OCI-LY3 (cell line): ENCODE data around the gene POLG.

Experiments used
- EZH2phosphoT487 ChIP-seq: fragments of 200-600 bp; shearing (Covaris generic); IDR thresholded peaks from 2 replicates; pipeline ENCODE4 v1.6.1; 2018; ENCODE audit warnings: antibody characterized with exemption, mixed run types, low read depth
- TF ChIP-seq, protein P1 (sequence below): fragments of 200-600, 300-600 bp; sonication (generic); IDR thresholded peaks from 2 replicates; pipeline ENCODE4 v1.5.1; 2014; ENCODE audit warnings: antibody characterized with exemption, low read length, low read depth

DNA sequence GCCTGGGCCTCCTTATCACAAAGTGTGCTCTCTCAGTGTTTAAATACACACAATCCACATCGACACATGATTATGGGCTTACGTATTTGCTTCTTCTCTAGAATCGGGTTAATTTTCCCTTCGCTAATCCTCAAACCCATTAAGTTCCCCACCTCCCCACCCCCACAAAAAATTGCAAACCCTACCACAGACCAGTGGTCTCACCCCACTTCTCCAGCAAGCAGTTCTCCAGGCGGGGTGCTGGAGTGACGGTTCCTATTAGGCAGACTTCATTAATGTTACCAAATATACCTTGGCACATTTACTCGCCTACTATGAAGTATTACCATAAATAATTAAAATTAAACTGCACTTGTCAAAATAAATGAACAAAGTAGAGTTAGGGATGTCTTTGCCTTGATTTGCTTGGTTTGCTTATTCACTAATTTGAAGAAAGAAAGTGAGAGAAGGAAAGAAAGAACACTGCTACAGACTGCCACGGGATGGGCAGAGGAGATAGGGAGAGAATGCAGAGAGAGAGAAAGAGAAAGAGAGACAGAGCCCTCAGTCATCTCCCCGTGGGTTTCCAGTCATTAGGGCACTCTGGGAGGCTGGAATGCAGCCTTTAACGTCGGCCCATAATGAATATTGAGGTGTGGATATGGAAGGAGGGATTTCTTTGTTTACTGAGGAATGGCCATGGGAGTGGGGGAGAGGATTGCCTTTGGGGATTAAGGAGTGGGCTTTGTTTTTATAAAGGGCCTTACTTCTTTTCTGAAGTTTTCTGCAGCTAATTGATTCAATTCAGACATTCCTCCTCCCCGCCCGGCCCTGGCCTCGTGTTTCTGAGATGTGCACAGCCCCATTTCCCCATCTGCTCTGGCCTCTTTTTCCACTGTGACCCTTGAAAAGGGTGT is 39.7 kb upstream of the POLG start:
- TF ChIP-seq, protein P1, sequence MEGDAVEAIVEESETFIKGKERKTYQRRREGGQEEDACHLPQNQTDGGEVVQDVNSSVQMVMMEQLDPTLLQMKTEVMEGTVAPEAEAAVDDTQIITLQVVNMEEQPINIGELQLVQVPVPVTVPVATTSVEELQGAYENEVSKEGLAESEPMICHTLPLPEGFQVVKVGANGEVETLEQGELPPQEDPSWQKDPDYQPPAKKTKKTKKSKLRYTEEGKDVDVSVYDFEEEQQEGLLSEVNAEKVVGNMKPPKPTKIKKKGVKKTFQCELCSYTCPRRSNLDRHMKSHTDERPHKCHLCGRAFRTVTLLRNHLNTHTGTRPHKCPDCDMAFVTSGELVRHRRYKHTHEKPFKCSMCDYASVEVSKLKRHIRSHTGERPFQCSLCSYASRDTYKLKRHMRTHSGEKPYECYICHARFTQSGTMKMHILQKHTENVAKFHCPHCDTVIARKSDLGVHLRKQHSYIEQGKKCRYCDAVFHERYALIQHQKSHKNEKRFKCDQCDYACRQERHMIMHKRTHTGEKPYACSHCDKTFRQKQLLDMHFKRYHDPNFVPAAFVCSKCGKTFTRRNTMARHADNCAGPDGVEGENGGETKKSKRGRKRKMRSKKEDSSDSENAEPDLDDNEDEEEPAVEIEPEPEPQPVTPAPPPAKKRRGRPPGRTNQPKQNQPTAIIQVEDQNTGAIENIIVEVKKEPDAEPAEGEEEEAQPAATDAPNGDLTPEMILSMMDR: no peak
- no peak for TF ChIP-seq EZH2phosphoT487
